Left hindlimb (tissue), 1 donor: ENCODE results near the gene ARHGEF16.

Source experiments
- DNase-seq: peaks from one replicate; pipeline ENCODE4 v3.0.0-alpha.2; 2018

Gene ARHGEF16

GRCh38 chr1:3483801-3484444 lies 29.5 kb downstream of the ARHGEF16 start:
- no peak for DNase-seq

GRCh38 chr1:3485016-3485415 lies 30.6 kb downstream of the ARHGEF16 start:
- DNase-seq, result no peak

- no peak for DNase-seq
These were observed 34.0 kb downstream of the ARHGEF16 start for GRCh38 chr1:3488432-3488831.

- no peak for DNase-seq
These were observed 35.7 kb downstream of the ARHGEF16 start for GRCh38 chr1:3490046-3490745.

- DNase-seq, result peak; percentile 79
These were observed 37.1 kb downstream of the ARHGEF16 start for GRCh38 chr1:3491291-3492246.

GRCh38 chr1:3492545-3493246 lies 38.2 kb downstream of the ARHGEF16 start:
- DNase-seq, result no peak

- DNase-seq, result no peak
These were observed 40.1 kb downstream of the ARHGEF16 start for GRCh38 chr1:3494321-3495308.

- DNase-seq, result no peak
These were observed 41.6 kb downstream of the ARHGEF16 start for GRCh38 chr1:3495776-3496745.

GRCh38 chr1:3496916-3497315 lies 42.5 kb downstream of the ARHGEF16 start:
- DNase-seq, result no peak

- no peak for DNase-seq
These were observed 43.1 kb downstream of the ARHGEF16 start for GRCh38 chr1:3497521-3497920.

GRCh38 chr1:3498246-3498930 lies 43.9 kb downstream of the ARHGEF16 start:
- DNase-seq, result no peak

GRCh38 chr1:3498986-3499385 lies 44.5 kb downstream of the ARHGEF16 start:
- DNase-seq, result no peak

GRCh38 chr1:3499611-3500010 lies 45.1 kb downstream of the ARHGEF16 start:
- no peak for DNase-seq

- DNase-seq, result no peak
These were observed 45.9 kb downstream of the ARHGEF16 start for GRCh38 chr1:3500265-3500835.

- DNase-seq, result no peak
These were observed 47.0 kb downstream of the ARHGEF16 start for GRCh38 chr1:3501437-3501836.

GRCh38 chr1:3501856-3502640 lies 47.6 kb downstream of the ARHGEF16 start:
- peak; percentile 84 for DNase-seq

- DNase-seq, result no peak
These were observed 48.4 kb downstream of the ARHGEF16 start for GRCh38 chr1:3502641-3503524.
